ENCODE results near the gene GPR137. TPM values are rescaled to one million over a fixed set of nuclear protein-coding genes. Genes with fewer than 3 reads are reported as not detected.
A peak's percentile ranks its signal among the peaks of the same experiment; 100 is the strongest.

GPR137 gene
- polyA plus RNA-seq, 3 donors: 7.8 to 21.0 (median 9.3) TPM

DNA sequence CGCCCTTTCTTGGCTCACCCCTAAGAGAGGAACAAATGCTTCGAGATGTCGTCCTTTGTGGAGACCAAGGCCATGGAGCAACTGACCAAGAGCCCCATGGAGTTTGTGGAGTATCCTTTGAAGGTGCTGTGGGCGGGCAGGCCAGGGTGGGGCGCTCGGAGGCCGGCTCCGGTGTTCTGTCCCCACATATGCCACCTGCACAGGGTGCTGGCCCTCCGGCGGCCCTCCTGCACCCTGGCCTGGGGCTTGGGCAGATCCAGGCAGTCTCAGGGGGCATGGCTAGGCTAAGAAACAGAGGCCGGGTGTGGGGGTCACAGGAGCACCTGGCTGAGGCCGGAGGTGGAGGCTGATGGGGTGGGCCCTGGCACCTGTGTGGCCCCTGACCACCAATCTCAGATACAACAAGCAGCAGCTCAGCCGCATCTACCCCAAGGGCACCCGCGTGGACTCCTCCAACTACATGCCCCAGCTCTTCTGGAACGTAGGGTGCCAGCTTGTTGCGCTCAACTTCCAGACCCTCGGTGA is 24.0 kb upstream of the GPR137 start:
- H3K9me3 Mint-ChIP-seq: peaks cover 0 to 4% (median 0%) of the 10 kb centered on the region in 7 donors
- H3K36me3 ChIP-seq (replicated peaks in 1 of 2; ENCODE audit: control insufficient read depth in 1 of 2, insufficient read depth in 2 of 2, low read length in 2 of 2): peaks cover 90 to 95% of the 10 kb centered on the region in 2 donors
- H3K9me3 ChIP-seq (replicated peaks in 1 of 2; ENCODE audit: control insufficient read depth in 1 of 2, insufficient read depth in 1 of 2, low read length in 2 of 2): no peaks in the 10 kb centered on the region
- H2AFZ ChIP-seq (ENCODE audit: insufficient read depth, low read depth, low read length, poor library complexity, severe bottlenecking): no peak overlapping the region
- no peak overlapping the region for H3K4me2 ChIP-seq (replicated peaks; ENCODE audit: extremely low read depth, low read length, poor library complexity, severe bottlenecking)
- no peak overlapping the region for H3K4me3 ChIP-seq (replicated peaks in 1 of 3; ENCODE audit: low read depth in 2 of 3, low read length in 3 of 3)
- intact Hi-C loops (cut with micrococcal nuclease): no loop called here
- no peak overlapping the region for H3K27ac ChIP-seq (ENCODE audit: low read depth in 1 of 2, low read length in 2 of 2)
- DNase-seq: no peak
- H3K4me1 ChIP-seq (ENCODE audit: control insufficient read depth in 1 of 2, insufficient read depth in 2 of 2, low read length in 2 of 2): no peaks in the 10 kb centered on the region
- no peak overlapping the region for H3K9ac ChIP-seq (ENCODE audit: insufficient read depth, low read length, poor library complexity, severe bottlenecking)
- TF ChIP-seq, protein P1, sequence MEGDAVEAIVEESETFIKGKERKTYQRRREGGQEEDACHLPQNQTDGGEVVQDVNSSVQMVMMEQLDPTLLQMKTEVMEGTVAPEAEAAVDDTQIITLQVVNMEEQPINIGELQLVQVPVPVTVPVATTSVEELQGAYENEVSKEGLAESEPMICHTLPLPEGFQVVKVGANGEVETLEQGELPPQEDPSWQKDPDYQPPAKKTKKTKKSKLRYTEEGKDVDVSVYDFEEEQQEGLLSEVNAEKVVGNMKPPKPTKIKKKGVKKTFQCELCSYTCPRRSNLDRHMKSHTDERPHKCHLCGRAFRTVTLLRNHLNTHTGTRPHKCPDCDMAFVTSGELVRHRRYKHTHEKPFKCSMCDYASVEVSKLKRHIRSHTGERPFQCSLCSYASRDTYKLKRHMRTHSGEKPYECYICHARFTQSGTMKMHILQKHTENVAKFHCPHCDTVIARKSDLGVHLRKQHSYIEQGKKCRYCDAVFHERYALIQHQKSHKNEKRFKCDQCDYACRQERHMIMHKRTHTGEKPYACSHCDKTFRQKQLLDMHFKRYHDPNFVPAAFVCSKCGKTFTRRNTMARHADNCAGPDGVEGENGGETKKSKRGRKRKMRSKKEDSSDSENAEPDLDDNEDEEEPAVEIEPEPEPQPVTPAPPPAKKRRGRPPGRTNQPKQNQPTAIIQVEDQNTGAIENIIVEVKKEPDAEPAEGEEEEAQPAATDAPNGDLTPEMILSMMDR (IDR thresholded peaks at IDR 0.05): no peak
- no peaks in the 10 kb centered on the region for H3K27me3 ChIP-seq (ENCODE audit: control insufficient read depth in 2 of 2, insufficient read depth in 2 of 2, low read length in 2 of 2)
- WGBS (ENCODE audit: insufficient coverage): 97% methylated on average over 18 of the region's 18 CpGs
- peaks cover 66 to 89% of the 10 kb centered on the region in 2 donors for H3K36me3 Mint-ChIP-seq
- peaks cover 7% of the 10 kb centered on the region for H4K20me1 ChIP-seq (ENCODE audit: insufficient read depth, low read length)
- H3K4me3 Mint-ChIP-seq: no peak overlapping the region
- H3K27ac Mint-ChIP-seq: peak overlapping the region in 2 of 7 donors; percentile 13 to 59
- no peaks in the 10 kb centered on the region for H3K4me1 Mint-ChIP-seq
- H3K79me2 ChIP-seq (ENCODE audit: insufficient read depth, low read length): no peaks in the 10 kb centered on the region
- no peaks in the 10 kb centered on the region for H3K27me3 Mint-ChIP-seq (ENCODE audit: low read depth in 3 of 3)

DNA sequence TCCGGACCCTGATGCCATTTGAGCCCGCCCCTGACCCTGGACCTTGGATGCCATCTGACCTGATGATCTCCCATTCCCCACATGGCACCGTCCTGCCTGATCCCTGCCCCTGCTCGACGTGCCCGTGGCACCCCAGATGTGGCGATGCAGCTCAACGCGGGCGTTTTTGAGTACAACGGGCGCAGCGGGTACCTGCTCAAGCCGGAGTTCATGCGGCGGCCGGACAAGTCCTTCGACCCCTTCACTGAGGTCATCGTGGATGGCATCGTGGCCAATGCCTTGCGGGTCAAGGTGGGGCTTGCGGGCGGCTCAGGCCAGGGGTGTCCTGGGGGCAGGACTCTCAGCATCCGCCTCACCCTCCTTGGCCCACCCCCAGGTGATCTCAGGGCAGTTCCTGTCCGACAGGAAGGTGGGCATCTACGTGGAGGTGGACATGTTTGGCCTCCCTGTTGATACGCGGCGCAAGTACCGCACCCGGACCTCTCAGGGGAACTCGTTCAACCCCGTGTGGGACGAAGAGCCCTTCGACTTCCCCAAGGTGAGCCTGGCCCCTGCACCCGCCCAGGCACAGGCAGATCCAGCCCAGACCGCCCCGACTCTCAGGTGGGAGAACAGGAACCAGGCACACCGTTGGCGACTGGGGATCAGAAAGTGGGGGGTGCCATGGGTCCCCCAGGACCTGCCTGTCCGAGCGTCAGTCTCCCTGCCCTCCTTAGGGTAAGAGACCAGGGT is 23.2 kb upstream of the GPR137 start:
- peaks cover 7% of the 10 kb centered on the region for H4K20me1 ChIP-seq (ENCODE audit: insufficient read depth, low read length)
- 97% methylated on average over 40 of the region's 42 CpGs for WGBS (ENCODE audit: insufficient coverage)
- H2AFZ ChIP-seq (ENCODE audit: insufficient read depth, low read depth, low read length, poor library complexity, severe bottlenecking): no peak overlapping the region
- Mint-ChIP-seq H3K27me3 (ENCODE audit: low read depth in 3 of 3) (no peaks in the 10 kb centered on the region), H3K36me3 (peaks cover 65 to 87% of the 10 kb centered on the region in 2 donors), H3K27ac (peak overlapping the region in 1 of 7 donors; percentile 17), H3K4me3 (no peak overlapping the region), H3K9me3 (peaks cover 0 to 4% (median 0%) of the 10 kb centered on the region in 7 donors), H3K4me1 (peaks cover 2% of the 10 kb centered on the region)
- H3K27ac ChIP-seq (ENCODE audit: low read depth in 1 of 2, low read length in 2 of 2): no peak overlapping the region
- TF ChIP-seq, protein P1 (IDR thresholded peaks at IDR 0.05): no peak
- H3K9ac ChIP-seq (ENCODE audit: insufficient read depth, low read length, poor library complexity, severe bottlenecking): no peak overlapping the region
- no peaks in the 10 kb centered on the region for H3K27me3 ChIP-seq (ENCODE audit: control insufficient read depth in 2 of 2, insufficient read depth in 2 of 2, low read length in 2 of 2)
- no peaks in the 10 kb centered on the region for H3K9me3 ChIP-seq (replicated peaks in 1 of 2; ENCODE audit: control insufficient read depth in 1 of 2, insufficient read depth in 1 of 2, low read length in 2 of 2)
- intact Hi-C loops (cut with micrococcal nuclease): no loop called here
- H3K79me2 ChIP-seq (ENCODE audit: insufficient read depth, low read length): no peaks in the 10 kb centered on the region
- H3K4me2 ChIP-seq (replicated peaks; ENCODE audit: extremely low read depth, low read length, poor library complexity, severe bottlenecking): no peak overlapping the region
- H3K4me3 ChIP-seq (replicated peaks in 1 of 3; ENCODE audit: low read depth in 2 of 3, low read length in 3 of 3): no peak overlapping the region
- DNase-seq: no peak
- H3K36me3 ChIP-seq (replicated peaks in 1 of 2; ENCODE audit: control insufficient read depth in 1 of 2, insufficient read depth in 2 of 2, low read length in 2 of 2): peaks cover 87 to 88% of the 10 kb centered on the region in 2 donors
- peaks cover 4 to 5% of the 10 kb centered on the region in 2 donors for H3K4me1 ChIP-seq (ENCODE audit: control insufficient read depth in 1 of 2, insufficient read depth in 2 of 2, low read length in 2 of 2)
